Measurements from ENCODE around the gene RABGAP1.

DNA sequence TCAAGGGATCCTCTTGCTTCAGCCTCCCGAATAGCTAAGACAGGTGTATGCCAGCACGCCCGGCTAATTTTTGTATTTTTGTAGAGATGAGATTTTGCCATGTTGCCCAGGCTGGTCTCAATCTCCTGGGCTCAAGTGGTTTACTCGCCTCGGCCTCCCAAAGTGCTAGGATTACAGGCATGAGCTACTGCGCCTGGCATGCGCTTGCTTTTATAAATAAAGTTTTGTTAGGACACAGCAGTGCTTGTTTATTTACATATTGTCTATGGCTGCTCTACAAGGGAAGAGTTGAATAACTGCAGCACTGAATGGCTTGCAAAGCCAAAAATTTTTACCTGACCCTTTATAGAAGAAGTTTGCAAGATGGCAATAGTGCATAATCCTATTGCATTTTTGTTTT lies 120.4 kb downstream of the RABGAP1 start:
- TF ChIP-seq POLR2AphosphoS5 (IDR thresholded peaks at IDR 0.05; ENCODE audit: low read depth, low read length) (no peak), POLR2A (IDR thresholded peaks at IDR 0.05; ENCODE audit: low read depth, low read length) (no peak), TAF1 (IDR thresholded peaks at IDR 0.05; ENCODE audit: low read depth, low read length) (no peak), SPI1 (IDR thresholded peaks at IDR 0.05; ENCODE audit: low read depth, low read length) (no peak), POU2F2 (IDR thresholded peaks at IDR 0.05; ENCODE audit: low read depth, low read length) (no peak)

All from GM12891 (cell line).